GM12875 (cell line): ENCODE measurements around the gene PIK3R2.

Experiments
- H3K4me3 ChIP-seq: one replicate; pipeline ENCODE4 v1.5.1; 2011; ENCODE audit warnings: low read depth, low read length, control low read depth
- CTCF ChIP-seq: IDR thresholded peaks from 2 replicates; pipeline ENCODE4 v1.5.1; 2011; ENCODE audit warnings: low read depth, mild to moderate bottlenecking, control low read depth, inconsistent platforms, low read length, moderate library complexity, borderline replicate concordance; ENCODE audit not compliant: insufficient read depth

The PIK3R2 gene

GRCh38 chr19:18214779-18215433, 61.9 kb downstream of the PIK3R2 start:
- no peak overlapping the region for H3K4me3 ChIP-seq
- TF ChIP-seq CTCF: no peak

GRCh38 chr19:18216789-18217188, 63.8 kb downstream of the PIK3R2 start:
- no peak overlapping the region for H3K4me3 ChIP-seq
- TF ChIP-seq CTCF: no peak

GRCh38 chr19:18218159-18218558, 65.2 kb downstream of the PIK3R2 start:
- H3K4me3 ChIP-seq: no peak overlapping the region
- TF ChIP-seq CTCF: no peak

- TF ChIP-seq CTCF: no peak
- H3K4me3 ChIP-seq: no peak overlapping the region
Observed at GRCh38 chr19:18218600-18218999, 65.6 kb downstream of the PIK3R2 start.
